ENCODE measurements around the gene LY9. TPM values are rescaled to one million over a fixed set of nuclear protein-coding genes. Genes with fewer than 3 reads are reported as not detected.

LY9 gene
- total and polyA plus RNA-seq, 10 donors: 30.7 to 151 (median 37.8) TPM

- intact Hi-C loops (cut with DNase I; ENCODE audit: low total_unique reads): no loop called here
- WGBS, 5 donors: 86 to 94% (median 91%) methylated on average over 2 of the region's 2 CpGs
- Histone ChIP-seq H3K27me3 (replicated peaks in 1 of 7) (no peaks in the 10 kb centered on the region), H3K4me3 (no peak overlapping the region), H3K4me1 (peaks cover 0 to 5% (median 4%) of the 10 kb centered on the region in 6 donors), H3K9me3 (no peaks in the 10 kb centered on the region), H3K36me3 (no peaks in the 10 kb centered on the region), H3K27ac (no peak overlapping the region)
- DNase-seq: no peak
- no peak for TF ChIP-seq POLR2A (IDR thresholded peaks at IDR 0.05)
- TF ChIP-seq POLR2AphosphoS5 (IDR thresholded peaks at IDR 0.05): no peak
- TF ChIP-seq CTCF (IDR thresholded peaks at IDR 0.05 in 8 of 11, conservative IDR thresholded peaks at IDR 0.05 in 3 of 11): no peak
These were observed 34.1 kb upstream of the LY9 start for GRCh38 chr1:160761886-160762285.

- DNase-seq: no peak
- TF ChIP-seq POLR2A (IDR thresholded peaks at IDR 0.05) (no peak), CTCF (IDR thresholded peaks at IDR 0.05 in 8 of 11, conservative IDR thresholded peaks at IDR 0.05 in 3 of 11) (no peak), POLR2AphosphoS5 (IDR thresholded peaks at IDR 0.05) (no peak)
- Histone ChIP-seq H3K36me3 (no peaks in the 10 kb centered on the region), H3K27me3 (replicated peaks in 1 of 7) (no peaks in the 10 kb centered on the region), H3K9me3 (no peaks in the 10 kb centered on the region), H3K4me1 (peaks cover 0 to 25% (median 16%) of the 10 kb centered on the region in 6 donors), H3K4me3 (no peak overlapping the region), H3K27ac (no peak overlapping the region)
- intact Hi-C loops (cut with DNase I; ENCODE audit: low total_unique reads): no loop called here
- 85 to 93% (median 89%) methylated on average over 3 of the region's 3 CpGs for WGBS, 5 donors
These were observed 32.0 kb upstream of the LY9 start for GRCh38 chr1:160763993-160764392.

- Histone ChIP-seq H3K9me3 (no peaks in the 10 kb centered on the region), H3K27me3 (replicated peaks in 1 of 7) (no peaks in the 10 kb centered on the region), H3K27ac (peak overlapping the region; percentile 8 to 87 (median 76)), H3K36me3 (no peaks in the 10 kb centered on the region), H3K4me1 (peaks cover 0 to 26% (median 16%) of the 10 kb centered on the region in 6 donors), H3K4me3 (peak overlapping the region in 2 of 8 donors; percentile 30 to 57)
- 58 to 72% (median 59%) methylated on average over 7 to 8 of the region's 8 CpGs for WGBS, 5 donors
- DNase-seq: no peak
- intact Hi-C loops (cut with DNase I; ENCODE audit: low total_unique reads): loop anchor here (5.0 kb wide), 1 partner anchor 85 kb away; no protein-coding TSS in a partner anchor
- TF ChIP-seq POLR2AphosphoS5 (IDR thresholded peaks at IDR 0.05): no peak
- TF ChIP-seq CTCF (IDR thresholded peaks at IDR 0.05 in 8 of 11, conservative IDR thresholded peaks at IDR 0.05 in 3 of 11): no peak
- TF ChIP-seq POLR2A (IDR thresholded peaks at IDR 0.05): no peak
These were observed 28.3 kb upstream of the LY9 start for GRCh38 chr1:160767395-160768294.

GRCh38 chr1:160768295-160768657 is 27.7 kb upstream of the LY9 start:
- no peaks in the 10 kb centered on the region for H3K36me3 ChIP-seq
- H3K27ac ChIP-seq: peak overlapping the region; percentile 8 to 87 (median 76)
- no peaks in the 10 kb centered on the region for H3K9me3 ChIP-seq
- no peaks in the 10 kb centered on the region for H3K27me3 ChIP-seq (replicated peaks in 1 of 7)
- TF ChIP-seq POLR2AphosphoS5 (IDR thresholded peaks at IDR 0.05) (peak in 1 of 3 donors; percentile 55), POLR2A (IDR thresholded peaks at IDR 0.05) (no peak), CTCF (IDR thresholded peaks at IDR 0.05 in 8 of 11, conservative IDR thresholded peaks at IDR 0.05 in 3 of 11) (peak; percentile 48 to 79 (median 76))
- DNase-seq: peak; percentile 91
- intact Hi-C loops (cut with DNase I; ENCODE audit: low total_unique reads): loop anchor here (5.0 kb wide), 1 partner anchor 86 kb away; no protein-coding TSS in a partner anchor
- peaks cover 0 to 26% (median 16%) of the 10 kb centered on the region in 6 donors for H3K4me1 ChIP-seq
- H3K4me3 ChIP-seq: peak overlapping the region in 2 of 8 donors; percentile 30 to 57

Measured in spleen (tissue), 11 donors.